Ammon's horn (tissue), 1 donor: Measurements from ENCODE around the gene CTNNA3.

Experiments
- DNase-seq: peaks from one replicate; pipeline ENCODE4 v3.0.0-alpha.2; 2016; ENCODE audit warnings: low spot score

Gene CTNNA3

DNA sequence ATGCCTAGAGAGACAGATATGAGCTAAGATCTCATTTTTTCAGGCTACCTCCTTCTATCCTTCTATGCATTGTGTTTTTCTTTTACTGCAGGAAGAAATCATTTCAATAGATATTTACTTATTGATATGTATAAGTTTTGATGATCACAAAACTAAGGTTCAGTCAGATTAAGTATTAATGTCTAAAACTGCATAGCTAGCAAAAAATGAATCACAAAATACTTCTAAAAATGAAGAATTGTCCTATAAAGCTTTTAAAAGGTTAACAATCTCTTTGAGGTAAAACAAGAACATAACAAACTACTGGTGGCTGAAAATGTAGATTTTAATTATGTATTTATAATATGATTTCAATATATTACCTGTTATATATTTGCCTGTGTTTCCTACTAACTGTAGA lies 1403.1 kb downstream of the CTNNA3 start:
- no peak for DNase-seq

DNA sequence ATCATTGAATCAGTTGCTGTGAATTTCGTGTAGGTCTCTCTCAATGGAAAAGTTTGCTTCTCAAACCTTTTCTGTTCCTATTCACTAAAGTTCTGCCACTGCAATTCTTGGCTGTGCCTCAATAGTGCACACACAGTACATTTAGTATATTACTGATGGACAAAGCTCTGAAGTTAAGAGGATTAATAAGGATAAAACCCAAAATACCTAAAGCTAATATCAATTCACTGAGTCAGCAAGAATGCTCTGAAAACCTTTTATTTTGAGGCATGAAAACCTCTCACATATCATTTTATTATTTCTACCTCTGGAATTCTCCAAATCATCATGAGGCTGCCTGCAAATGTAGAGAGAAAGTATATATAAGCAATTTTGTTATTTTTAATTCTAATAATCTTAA lies 1403.5 kb downstream of the CTNNA3 start:
- no peak for DNase-seq

DNA sequence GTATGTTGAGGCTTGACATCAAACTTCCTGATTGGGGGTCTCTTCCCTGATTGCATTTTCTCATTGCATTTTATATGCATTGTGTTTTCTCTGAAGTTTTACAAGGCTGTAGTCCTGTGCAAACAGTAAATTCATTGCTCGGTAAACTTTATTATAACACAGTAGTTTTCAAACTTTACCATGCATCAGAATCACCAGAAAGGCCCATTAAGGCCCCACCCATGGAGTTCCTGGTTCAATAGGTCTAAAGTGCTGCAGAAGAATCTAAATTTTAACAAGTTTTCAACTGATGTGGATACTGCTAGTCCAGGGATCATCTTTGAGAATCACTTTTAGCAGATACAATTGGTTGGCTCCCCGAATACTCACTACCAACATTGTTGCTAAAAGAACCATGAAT lies 1404.9 kb downstream of the CTNNA3 start:
- no peak for DNase-seq

DNA sequence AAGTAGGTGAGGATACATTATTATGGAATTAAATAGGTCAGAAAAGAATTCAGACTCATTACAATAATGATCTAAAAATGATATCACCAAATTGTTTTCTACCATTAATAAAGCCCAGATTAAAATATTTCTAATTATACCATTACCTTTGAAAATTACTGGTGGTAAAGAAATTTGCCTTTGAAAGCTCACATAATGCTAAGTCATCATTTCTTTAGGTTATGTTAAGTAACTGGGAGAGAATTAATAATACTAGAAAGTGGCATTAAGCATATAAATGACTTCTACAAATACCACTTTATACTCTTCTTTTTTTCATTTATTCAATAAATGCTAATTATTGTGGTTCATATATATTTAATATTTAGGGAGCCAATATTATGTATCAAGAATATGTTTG lies 1411.4 kb downstream of the CTNNA3 start:
- no peak for DNase-seq

DNA sequence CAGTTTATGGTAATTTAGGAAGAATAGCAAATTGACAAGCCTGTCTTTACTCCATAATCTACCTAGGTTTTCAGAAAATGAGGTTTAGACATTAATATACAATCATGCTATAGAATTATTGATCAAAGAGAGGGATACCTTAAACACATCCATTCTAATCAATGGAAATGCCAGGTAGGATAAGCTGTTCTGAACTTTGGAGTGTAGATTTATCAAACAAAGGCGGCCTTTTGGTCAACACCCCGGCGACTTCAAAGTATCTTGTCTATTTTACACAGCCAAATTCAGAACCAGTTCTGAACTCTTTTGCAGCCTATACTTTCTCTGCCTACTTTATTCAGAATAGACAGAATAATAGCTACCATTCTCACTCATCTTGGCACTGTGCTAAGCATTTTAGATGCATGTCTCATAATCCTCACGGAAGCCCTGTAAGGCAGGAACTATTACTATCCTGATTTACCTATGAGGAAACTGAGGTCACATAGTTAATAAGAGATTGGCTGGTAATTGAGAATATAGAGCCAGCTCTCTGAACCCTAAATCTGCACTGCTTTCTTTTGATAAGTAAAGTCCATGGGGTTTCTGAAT lies 1412.0 kb downstream of the CTNNA3 start:
- DNase-seq: no peak

DNA sequence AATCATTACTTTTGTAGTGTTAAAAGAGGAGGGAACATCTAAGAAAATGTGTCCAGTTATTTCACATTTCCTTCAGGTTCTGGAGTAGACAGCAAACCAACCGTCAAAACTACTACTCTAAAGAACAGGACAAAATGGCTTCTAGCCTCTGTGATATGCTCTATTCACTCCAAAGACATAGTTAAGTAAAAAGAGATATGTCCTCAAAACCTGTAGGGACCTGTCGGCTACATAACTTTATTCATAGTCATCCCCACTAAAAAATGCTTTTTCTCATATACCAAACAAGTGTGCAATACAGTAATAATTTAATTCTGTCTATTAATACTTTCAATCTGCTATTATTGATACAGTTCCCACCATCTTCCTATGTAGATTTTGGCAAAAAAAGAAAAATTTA lies 1412.9 kb downstream of the CTNNA3 start:
- DNase-seq: no peak

DNA sequence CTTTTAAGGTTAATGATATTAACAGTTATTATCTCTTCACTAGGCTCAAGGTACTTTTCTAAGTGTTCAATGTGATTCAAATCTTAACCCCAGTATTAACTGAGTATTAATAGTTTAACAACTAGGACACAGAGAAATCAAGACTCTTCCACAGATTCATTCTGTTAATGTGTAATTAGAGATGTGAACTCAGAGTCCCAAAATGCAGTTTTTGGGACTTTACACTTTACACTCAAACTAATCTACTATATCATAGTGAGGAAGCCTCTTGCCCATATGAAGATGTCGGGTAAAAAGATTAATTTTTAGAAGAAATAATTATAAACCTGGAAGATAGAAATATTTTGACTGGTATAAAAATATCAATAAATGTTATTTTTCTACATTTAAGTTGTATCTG lies 1414.7 kb downstream of the CTNNA3 start:
- DNase-seq: no peak

DNA sequence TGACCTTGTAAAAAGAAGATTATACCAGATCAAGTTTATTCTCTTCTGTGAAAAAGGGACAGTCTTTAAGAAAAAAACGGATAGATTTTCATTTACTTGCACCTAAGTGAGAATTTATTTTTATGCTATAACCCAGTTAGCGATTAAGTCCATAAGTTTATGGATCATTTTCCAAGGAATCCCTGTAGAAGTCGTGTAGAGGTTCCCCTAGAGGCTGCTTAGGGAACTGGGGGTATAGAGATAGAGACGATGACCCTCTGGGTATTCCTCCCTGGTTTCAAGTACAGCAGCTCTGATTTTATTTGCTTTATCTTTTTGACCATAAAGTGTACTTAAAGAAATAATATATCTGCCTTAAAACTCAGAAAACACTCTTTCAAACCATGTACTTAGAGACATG lies 1418.5 kb downstream of the CTNNA3 start:
- DNase-seq: no peak

DNA sequence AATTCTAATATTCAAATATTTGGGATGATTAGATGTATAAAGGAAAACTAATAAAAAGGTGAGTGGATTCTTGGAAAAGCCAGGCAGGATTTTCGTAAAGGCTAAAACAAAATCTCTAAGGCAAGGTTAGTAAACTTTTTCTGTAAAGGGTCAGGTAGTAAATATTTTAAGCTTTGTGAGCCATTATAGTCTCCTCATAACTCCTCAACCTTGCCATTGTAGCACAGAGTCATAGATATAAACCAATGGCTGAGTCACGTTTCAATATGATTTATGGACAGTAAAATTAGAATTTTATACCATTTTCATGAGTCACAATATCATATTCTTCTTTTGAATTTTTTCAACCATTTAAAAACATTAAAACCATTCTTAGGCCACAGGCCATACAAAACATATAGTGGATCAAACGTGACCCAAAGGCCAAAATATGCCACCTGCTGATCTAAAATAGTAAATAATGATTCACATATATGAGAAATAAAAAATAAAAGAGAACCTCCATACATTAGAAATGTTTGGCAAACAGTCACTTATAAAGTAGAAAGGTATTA lies 1422.0 kb downstream of the CTNNA3 start:
- no peak for DNase-seq

DNA sequence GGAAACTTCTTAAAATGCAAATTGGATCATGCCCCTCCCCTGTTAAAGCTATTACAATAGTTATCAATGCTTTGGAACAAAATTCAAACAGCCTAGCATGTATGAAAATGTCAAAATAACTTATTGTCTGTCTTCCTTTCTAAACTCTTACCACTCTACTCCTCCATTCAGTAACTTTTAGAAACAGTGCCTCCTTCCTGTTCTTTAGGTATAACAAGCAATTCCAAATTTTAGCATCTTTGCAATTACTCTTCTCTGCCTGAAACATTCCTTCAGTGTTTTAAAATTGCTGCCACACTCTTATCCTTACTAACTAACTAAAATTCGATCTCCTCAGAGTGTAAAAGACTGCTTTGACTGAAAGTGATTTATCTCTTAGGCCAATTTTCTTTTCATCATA lies 1430.6 kb downstream of the CTNNA3 start:
- no peak for DNase-seq

DNA sequence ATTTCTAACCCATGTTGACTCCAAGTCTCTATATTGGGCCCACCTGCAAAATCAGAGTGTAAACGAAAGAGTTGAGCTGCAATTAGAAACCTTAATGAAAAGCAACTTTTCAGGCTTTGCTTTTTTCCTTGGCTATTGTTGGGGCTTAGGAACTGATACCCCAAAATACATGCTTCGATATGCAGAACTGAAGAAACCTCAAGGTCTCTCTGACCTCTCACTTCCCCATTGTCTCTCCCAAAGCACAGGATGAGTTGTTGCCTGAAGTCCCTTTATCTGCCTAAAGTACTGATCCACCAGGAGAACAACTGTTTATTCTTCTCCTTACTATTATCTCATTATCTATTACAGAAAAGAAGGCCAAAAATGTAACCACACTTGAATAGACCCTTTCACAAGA lies 1436.2 kb downstream of the CTNNA3 start:
- no peak for DNase-seq

DNA sequence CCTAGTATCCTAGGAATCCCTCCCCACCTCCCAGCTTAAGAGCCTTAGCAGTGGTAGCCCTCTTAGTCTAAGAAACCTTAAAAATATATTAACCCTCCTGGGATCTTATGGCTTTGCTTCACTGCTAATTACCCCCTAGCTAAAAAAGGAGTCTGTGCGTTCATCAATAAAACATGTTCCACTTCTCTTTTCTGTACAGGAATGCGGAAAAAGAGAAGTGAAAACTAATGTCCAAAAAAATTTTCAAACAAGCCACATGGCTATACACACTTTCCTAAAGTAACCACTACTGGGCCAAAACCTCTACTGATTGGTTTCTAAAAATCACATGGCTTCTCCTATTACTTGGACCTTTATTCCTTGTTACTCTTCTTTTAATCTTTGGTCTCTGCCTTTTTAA lies 1437.3 kb downstream of the CTNNA3 start:
- no peak for DNase-seq

DNA sequence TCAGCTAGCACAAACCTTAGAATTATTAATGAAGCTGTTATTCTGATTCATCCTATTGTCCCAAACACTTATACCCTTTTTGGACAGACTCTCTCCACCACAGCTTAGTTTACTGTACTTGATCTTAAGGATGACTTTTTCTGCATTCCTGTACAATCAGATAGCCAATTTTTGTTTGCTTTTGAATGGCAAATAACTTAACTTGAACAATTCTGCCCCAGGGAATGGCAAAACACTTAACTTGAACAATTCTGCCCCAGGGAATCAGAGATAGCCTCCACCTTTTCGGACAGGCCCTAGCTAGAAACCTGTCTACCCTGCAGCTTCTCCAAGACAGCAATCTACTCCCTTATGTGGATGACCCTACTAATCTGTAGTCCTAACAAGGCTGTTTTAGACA lies 1438.2 kb downstream of the CTNNA3 start:
- DNase-seq: no peak

DNA sequence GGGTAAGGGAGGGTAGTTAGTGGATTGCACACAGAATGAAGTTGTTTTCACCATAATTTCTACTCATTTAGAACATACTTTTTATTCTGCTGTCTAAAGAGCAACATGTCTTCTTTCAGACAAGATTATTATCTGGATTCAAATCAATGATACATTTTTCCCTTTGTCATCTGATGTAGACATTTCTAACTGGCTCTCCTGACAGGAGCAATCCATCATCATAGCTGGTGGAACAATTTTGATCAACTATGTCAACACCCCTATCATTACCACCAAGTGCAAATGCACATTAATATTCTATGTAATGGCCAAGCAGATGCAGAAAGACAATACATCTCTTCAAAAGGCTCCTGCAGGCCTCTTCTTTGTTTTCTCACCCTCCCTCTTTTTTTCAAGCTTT lies 1443.0 kb downstream of the CTNNA3 start:
- no peak for DNase-seq

DNA sequence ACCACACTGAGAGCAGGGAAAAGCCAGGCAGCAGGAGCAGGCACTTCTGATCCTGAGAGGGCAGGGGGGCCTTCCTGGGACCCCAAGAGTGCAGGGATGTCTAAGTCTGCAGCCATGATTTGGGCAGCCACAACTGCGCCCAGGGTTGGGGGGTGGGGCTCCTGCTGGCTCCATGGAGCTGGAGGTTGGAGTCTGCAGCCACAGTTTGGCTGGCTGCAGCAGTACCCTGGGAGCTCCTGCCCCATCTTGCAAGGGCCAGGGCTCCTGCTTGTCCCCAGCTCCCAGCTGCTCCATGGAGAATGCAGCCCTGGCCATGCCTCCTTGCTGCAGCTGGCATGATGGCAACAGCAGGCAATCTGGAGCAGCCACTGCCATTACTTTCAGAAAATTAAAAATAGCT lies 1449.8 kb downstream of the CTNNA3 start:
- no peak for DNase-seq

DNA sequence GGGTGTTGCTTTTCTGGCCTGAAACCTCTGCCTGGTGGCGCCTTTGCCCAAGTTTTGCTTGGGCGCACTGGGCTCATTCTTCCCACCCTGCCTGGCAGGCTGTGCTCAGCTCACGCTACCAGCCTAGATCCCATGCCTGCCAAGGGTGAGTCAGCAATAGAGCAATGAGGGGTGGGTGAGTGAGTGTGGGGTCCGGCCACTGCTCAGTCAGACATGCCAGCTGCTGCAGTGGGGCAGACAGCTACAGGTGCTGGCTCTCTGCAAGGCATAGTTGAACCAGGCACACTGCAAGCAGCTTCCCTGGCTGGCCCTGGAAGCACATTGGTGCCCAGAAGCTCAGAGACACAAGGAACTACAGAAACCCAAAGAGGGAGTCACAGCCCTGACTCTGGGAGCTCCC lies 1451.0 kb downstream of the CTNNA3 start:
- no peak for DNase-seq

DNA sequence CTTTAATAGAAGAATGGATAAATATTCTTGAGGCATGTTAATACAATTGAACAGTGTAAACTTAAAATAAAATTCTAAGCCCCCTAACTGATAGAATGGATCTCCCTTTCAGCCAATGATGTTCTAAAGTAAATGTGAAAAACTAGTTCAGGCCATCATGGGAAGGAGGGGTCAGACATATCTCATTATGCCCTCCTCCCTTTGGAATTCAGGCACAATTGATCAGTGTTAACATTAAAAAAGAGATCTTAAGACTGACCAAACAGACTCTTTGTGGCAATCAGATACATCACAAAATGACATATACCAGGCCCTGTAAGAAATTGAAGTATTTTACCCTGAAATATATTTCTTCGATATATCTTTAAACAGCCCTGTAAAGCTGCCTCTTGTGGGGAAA lies 1453.1 kb downstream of the CTNNA3 start:
- DNase-seq: no peak

DNA sequence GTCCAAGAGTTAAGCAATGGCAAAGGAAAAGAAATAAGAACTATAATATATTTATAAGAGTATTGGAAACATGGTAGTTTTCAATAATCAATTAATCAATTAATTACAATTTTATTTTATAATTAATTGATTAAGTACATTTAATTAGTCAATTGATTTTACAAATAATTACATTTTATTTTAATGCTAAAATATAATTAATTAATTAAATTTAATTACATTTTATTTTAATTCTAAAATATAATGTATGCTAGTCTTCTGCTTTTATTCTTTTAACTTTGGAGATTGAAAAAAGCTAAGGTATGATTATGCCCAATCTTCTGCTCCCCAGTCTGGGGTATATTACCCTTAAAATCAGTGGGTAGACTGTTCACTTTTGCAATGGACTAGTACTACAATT lies 1456.9 kb downstream of the CTNNA3 start:
- DNase-seq: no peak

DNA sequence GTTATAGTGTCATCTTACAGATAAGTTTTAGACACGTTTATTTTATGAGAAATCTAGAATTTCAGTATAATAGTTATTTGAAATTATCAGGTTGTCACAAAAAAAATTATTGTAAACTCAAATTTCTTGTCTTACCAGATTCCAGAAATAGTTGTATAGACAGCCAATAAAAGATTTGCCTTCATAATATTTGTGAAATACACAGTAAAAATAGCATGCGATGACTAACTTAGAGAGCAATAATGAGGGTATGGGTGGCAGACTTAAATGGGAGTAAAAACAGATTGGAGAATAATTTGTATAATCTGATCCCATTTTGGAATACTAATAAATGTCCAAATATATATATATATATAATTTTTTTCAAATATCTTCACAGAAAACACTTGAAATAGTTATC lies 1457.7 kb downstream of the CTNNA3 start:
- no peak for DNase-seq

DNA sequence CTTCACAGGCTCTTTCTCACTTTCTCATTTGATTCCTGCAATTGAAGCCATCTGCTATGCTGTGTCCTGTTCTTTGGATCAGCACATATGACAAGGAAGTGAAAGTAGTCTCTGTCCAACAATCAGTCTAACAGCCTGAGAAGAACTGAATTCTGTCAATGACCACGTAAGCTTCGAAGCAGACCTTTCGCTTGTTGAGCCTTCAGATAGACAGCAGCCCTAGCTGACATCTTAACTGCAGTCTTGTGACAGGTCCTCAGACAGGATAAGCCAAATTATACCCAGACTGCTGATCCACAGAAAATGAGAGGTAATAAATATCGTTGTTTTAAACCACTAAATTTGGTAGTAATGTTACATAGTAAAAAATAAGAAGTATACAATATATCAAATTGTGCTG lies 1461.1 kb downstream of the CTNNA3 start:
- DNase-seq: peak; percentile 22

DNA sequence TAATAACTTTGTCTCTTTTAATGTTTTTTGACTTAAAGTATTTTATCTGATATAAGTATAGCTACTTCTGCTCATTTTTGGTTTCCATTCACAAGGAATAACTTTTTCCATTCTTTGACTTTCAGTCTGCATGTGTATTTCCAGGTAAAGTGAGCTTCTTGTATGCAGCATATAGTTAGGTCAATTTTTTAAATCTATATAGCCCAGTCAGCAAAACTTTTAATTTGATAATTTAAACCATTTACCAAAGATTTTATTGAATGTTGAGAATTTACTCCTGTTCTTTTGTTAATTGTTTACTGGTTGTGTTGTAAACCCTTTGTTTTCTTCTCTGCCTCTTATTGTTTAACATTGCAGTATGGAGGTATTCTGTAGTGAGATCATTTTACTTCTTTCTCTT lies 1467.1 kb downstream of the CTNNA3 start:
- no peak for DNase-seq

DNA sequence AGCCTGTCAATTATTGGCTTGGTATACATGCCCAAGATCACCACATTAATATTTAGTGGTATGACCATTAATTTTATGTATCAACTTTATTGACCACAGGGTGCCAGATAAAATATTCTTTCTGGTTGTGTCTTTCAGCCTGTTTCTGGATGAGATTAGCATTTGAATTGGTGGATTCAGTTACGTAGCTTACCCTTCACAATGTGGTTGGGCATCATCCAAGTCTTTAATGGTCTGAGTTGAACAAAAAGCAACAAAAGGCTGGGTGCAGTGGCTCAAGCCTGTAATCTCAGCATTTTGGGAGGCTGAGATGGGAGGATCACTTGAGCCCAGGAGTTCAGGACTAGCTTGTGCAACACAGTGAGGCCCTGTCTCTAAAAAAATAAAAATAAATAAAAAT lies 1472.3 kb downstream of the CTNNA3 start:
- no peak for DNase-seq

DNA sequence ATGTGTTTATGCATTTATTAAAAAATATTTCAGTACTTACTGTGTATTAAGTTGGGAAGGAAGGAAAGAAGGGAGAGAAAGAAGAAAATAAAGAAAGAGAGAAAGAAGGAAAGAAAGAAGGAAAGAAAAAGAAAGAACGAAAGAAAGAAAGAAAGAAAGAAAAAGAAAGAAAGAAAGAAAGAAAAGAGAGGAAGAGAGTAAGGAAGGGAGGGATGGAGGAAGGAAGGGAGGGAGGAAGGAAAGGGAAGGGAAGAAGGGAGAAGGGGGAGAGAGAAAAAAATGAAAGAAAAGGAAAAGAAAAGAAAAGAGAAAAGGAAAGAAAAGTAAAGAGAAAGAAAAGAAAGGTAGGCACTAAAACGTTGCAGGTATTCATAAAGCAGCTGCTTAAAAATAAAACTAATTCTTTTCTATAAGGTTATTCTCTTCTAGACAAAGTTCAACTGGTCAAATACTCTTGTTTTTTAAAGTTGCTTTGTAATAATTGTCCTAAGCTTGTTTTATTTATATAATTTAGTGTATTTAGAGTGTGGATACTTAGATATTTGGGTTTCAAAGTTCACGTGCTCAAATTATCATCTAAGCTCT lies 1473.4 kb downstream of the CTNNA3 start:
- DNase-seq: no peak

DNA sequence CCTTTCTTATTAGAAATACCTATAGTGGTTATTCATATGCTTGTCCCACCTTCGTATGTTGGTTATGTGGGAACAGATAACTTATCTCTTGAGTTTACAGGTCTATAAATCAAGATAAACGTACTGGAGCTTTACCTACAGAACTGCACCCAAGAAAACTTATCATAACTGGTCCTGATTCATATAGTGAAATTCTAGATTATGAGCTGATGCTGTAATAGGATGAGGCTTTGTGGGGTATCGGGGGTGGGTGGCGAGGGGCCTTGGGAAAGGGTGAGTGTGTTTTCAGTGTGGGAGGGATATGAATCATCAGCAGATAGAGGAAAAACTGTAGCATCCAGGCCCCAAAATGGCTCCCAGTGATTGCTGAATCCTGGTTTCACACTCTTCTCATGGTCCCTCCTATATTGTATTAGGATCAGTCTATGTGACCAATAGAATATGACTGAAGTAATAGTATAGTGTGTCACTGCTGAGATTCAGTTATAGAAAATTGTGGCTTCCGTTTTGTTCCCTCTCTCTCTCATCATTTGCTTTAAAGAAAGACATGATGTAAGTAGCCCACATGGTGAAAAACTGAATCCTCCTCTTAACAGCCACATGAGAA lies 1476.9 kb downstream of the CTNNA3 start:
- DNase-seq: no peak
